ENCODE results near the gene SF3B1. TPM values are rescaled to one million over a fixed set of nuclear protein-coding genes. Genes with fewer than 3 reads are reported as not detected.

Gene SF3B1
- total RNA-seq, 1 donor from 2014 or later, result 247 TPM

- Mint-ChIP-seq H3K9me3 (no peaks in the 10 kb centered on the region), H3K36me3 (ENCODE audit: low read depth) (peaks cover 19% of the 10 kb centered on the region), H3K27ac (no peak overlapping the region), H3K4me3 (no peak overlapping the region), H3K4me1 (ENCODE audit: low read depth) (peaks cover 84% of the 10 kb centered on the region), H3K27me3 (ENCODE audit: insufficient read depth) (no peaks in the 10 kb centered on the region)
- intact Hi-C loops (cut with micrococcal nuclease), result no loop called here
- no peak for DNase-seq (ENCODE audit: low spot score)
Measured at GRCh38 chr2:197427986-197428385, 6.8 kb downstream of the SF3B1 start.

DNA sequence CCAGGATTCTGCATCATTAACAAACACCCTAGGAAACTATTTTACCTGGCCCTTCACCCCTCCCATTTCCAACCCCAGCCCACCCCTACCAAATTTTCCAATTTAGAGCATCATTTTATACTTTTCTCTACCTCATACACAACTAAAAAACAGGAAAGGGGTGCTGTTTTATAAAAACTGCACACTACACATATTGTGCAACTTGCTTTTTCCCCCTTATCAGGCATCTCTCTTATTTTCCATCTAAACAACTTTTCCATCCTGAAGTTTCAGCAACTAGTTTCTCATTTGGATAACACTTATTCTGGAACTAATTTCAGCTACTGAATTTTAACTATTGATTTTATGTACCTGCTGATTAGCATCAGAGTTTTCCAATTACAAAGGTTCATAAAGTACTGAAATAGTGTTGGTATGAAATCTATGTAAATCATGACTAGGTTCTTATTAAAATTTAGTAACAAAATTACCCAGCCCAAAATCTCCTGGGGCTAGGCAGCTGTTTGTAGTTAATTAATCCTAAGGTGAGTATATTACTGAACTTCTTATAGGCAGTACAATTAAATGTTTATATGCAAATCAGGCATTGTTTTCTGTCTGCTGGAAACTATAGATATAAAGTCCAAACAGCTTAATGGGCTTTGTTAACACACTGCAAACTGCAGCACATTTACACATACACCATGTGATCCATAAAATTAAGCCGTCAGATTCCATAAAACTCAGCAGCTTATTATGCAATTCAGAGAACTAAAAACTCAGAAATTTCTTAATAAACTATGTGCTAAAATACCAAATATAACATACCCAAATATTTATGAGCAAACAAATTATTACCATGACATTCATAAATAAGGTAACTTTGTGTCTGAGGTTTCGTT lies 7.9 kb downstream of the SF3B1 start:
- peaks cover 74% of the 10 kb centered on the region for H3K4me1 Mint-ChIP-seq (ENCODE audit: low read depth)
- H3K4me3 Mint-ChIP-seq, result no peak overlapping the region
- peak overlapping the region; percentile 9 for H3K27ac Mint-ChIP-seq
- H3K27me3 Mint-ChIP-seq (ENCODE audit: insufficient read depth), result no peaks in the 10 kb centered on the region
- intact Hi-C loops (cut with micrococcal nuclease), result no loop called here
- H3K36me3 Mint-ChIP-seq (ENCODE audit: low read depth), result peaks cover 19% of the 10 kb centered on the region
- DNase-seq (ENCODE audit: low spot score), result no peak
- H3K9me3 Mint-ChIP-seq, result no peaks in the 10 kb centered on the region

DNA sequence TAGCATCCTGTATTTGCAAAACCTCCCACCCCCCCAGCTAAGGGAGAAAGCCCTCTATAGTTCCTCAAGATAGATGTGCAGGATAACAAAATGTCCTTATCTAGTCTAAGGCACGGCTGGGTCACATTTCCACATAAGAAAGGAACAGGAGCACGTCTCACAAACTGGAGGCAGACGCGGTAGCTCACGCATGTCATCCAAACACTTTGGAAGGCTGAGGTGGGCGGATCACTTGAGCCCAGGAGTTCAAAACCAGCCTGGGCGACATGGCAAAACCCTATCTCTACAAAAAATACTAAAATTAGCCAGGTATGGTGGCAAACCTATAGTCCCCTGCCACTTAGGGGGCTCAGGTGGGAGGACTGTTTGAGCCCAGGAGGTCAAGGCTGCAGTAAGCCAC lies 9.3 kb downstream of the SF3B1 start:
- Mint-ChIP-seq H3K27me3 (ENCODE audit: insufficient read depth) (no peaks in the 10 kb centered on the region), H3K36me3 (ENCODE audit: low read depth) (peaks cover 22% of the 10 kb centered on the region), H3K4me3 (no peak overlapping the region), H3K9me3 (no peaks in the 10 kb centered on the region), H3K4me1 (ENCODE audit: low read depth) (peaks cover 64% of the 10 kb centered on the region), H3K27ac (peak overlapping the region; percentile 55)
- intact Hi-C loops (cut with micrococcal nuclease), result no loop called here
- DNase-seq (ENCODE audit: low spot score), result no peak

GRCh38 chr2:197423307-197423706 lies 11.5 kb downstream of the SF3B1 start:
- Mint-ChIP-seq H3K27ac (no peak overlapping the region), H3K27me3 (ENCODE audit: insufficient read depth) (no peaks in the 10 kb centered on the region), H3K4me3 (no peak overlapping the region), H3K4me1 (ENCODE audit: low read depth) (peaks cover 43% of the 10 kb centered on the region), H3K36me3 (ENCODE audit: low read depth) (peaks cover 21% of the 10 kb centered on the region), H3K9me3 (no peaks in the 10 kb centered on the region)
- intact Hi-C loops (cut with micrococcal nuclease), result no loop called here
- DNase-seq (ENCODE audit: low spot score), result no peak

- Mint-ChIP-seq H3K4me1 (ENCODE audit: low read depth) (peaks cover 17% of the 10 kb centered on the region), H3K36me3 (ENCODE audit: low read depth) (peaks cover 38% of the 10 kb centered on the region), H3K27me3 (ENCODE audit: insufficient read depth) (no peaks in the 10 kb centered on the region), H3K27ac (peak overlapping the region; percentile 23), H3K4me3 (no peak overlapping the region), H3K9me3 (no peaks in the 10 kb centered on the region)
- no peak for DNase-seq (ENCODE audit: low spot score)
- intact Hi-C loops (cut with micrococcal nuclease), result loop anchor here (2.0 kb wide), 1 partner anchor 15 kb away; no protein-coding TSS in a partner anchor
Measured at GRCh38 chr2:197419438-197419837, 15.4 kb downstream of the SF3B1 start.

DNA sequence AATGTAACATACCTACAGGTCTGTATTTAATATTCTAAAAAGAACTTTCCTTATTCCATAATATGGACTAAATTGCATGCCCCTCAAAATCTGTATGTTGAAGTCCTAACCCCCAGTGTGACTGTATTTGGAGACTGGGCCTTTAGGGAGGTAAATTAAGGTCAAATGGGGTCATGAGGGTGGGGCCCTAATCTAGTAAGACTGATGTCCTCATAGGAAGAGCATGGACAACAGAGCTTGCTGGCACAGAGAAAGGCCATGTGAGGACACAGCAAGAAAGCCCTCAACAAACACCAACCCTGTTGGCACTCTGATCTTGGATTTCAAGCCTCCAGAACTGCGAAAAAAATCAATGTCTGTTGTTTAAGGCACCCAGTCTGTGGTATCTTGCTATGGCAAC lies 18.6 kb downstream of the SF3B1 start:
- Mint-ChIP-seq H3K36me3 (ENCODE audit: low read depth) (peaks cover 38% of the 10 kb centered on the region), H3K4me1 (ENCODE audit: low read depth) (no peaks in the 10 kb centered on the region), H3K9me3 (no peaks in the 10 kb centered on the region), H3K27me3 (ENCODE audit: insufficient read depth) (no peaks in the 10 kb centered on the region), H3K4me3 (no peak overlapping the region), H3K27ac (no peak overlapping the region)
- intact Hi-C loops (cut with micrococcal nuclease), result no loop called here
- no peak for DNase-seq (ENCODE audit: low spot score)

GRCh38 chr2:197414515-197414914 lies 20.3 kb downstream of the SF3B1 start:
- H3K27ac Mint-ChIP-seq, result no peak overlapping the region
- no peaks in the 10 kb centered on the region for H3K27me3 Mint-ChIP-seq (ENCODE audit: insufficient read depth)
- H3K4me3 Mint-ChIP-seq, result no peak overlapping the region
- H3K36me3 Mint-ChIP-seq (ENCODE audit: low read depth), result peaks cover 44% of the 10 kb centered on the region
- H3K9me3 Mint-ChIP-seq, result no peaks in the 10 kb centered on the region
- intact Hi-C loops (cut with micrococcal nuclease), result no loop called here
- no peaks in the 10 kb centered on the region for H3K4me1 Mint-ChIP-seq (ENCODE audit: low read depth)
- DNase-seq (ENCODE audit: low spot score), result no peak

DNA sequence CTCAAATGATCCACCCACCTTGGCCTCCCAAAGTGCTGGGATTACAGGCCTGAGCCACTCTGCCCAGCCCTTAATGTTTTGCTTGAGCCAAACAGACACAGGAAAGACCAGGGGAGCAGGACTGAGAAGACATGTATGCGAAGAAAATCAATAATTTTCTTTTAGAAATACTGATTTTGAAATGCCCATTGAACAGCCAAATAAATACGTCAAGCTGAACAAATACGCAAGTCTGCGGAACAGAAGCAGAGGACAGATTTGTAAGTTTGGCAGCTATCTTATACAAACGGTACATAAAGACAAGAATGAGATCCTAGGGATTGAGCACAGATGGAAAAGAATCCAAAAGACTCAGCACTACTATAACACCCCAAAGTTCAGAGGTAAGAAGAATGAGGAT lies 20.8 kb downstream of the SF3B1 start:
- Mint-ChIP-seq H3K27ac (no peak overlapping the region), H3K9me3 (no peaks in the 10 kb centered on the region), H3K36me3 (ENCODE audit: low read depth) (peaks cover 45% of the 10 kb centered on the region), H3K4me3 (no peak overlapping the region), H3K27me3 (ENCODE audit: insufficient read depth) (no peaks in the 10 kb centered on the region), H3K4me1 (ENCODE audit: low read depth) (no peaks in the 10 kb centered on the region)
- no peak for DNase-seq (ENCODE audit: low spot score)
- intact Hi-C loops (cut with micrococcal nuclease), result no loop called here

DNA sequence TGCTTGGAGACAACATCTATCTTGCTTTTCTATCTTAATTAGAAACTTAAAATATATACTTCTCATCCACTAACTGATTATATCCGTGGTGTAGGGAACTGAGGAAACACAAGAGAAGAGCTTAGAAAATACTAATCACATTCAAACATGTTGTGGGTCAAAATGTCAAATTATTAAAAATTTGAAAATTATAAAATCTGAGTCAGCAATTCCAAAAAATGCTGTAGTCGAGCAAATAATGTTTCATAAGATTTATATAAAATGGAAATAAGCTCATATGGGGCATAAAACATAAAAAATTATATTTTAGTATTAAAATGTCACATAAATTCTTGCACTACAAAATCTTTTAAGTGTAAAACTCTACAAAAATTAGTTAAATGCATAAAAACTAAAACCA lies 29.2 kb downstream of the SF3B1 start:
- H3K27me3 Mint-ChIP-seq (ENCODE audit: insufficient read depth), result no peaks in the 10 kb centered on the region
- no peaks in the 10 kb centered on the region for H3K9me3 Mint-ChIP-seq
- no peaks in the 10 kb centered on the region for H3K4me1 Mint-ChIP-seq (ENCODE audit: low read depth)
- no peak overlapping the region for H3K27ac Mint-ChIP-seq
- H3K4me3 Mint-ChIP-seq, result no peak overlapping the region
- DNase-seq (ENCODE audit: low spot score), result no peak
- intact Hi-C loops (cut with micrococcal nuclease), result loop anchor here (2.0 to 10.0 kb wide), 3 partner anchors 13 to 621 kb away; no protein-coding TSS in a partner anchor
- peaks cover 56% of the 10 kb centered on the region for H3K36me3 Mint-ChIP-seq (ENCODE audit: low read depth)

- Mint-ChIP-seq H3K9me3 (no peaks in the 10 kb centered on the region), H3K27ac (no peak overlapping the region), H3K27me3 (ENCODE audit: insufficient read depth) (no peaks in the 10 kb centered on the region), H3K4me1 (ENCODE audit: low read depth) (no peaks in the 10 kb centered on the region), H3K4me3 (no peak overlapping the region), H3K36me3 (ENCODE audit: low read depth) (peaks cover 63% of the 10 kb centered on the region)
- intact Hi-C loops (cut with micrococcal nuclease), result loop anchor here (5.0 to 10.0 kb wide), 3 partner anchors 97 to 615 kb away; partner anchors contain the start of gene HSPD1
- DNase-seq (ENCODE audit: low spot score), result no peak
Measured at GRCh38 chr2:197399887-197400540, 34.8 kb downstream of the SF3B1 start.

- Mint-ChIP-seq H3K27me3 (ENCODE audit: insufficient read depth) (no peaks in the 10 kb centered on the region), H3K4me3 (no peak overlapping the region), H3K9me3 (no peaks in the 10 kb centered on the region), H3K27ac (no peak overlapping the region), H3K36me3 (ENCODE audit: low read depth) (peaks cover 61% of the 10 kb centered on the region), H3K4me1 (ENCODE audit: low read depth) (no peaks in the 10 kb centered on the region)
- intact Hi-C loops (cut with micrococcal nuclease), result no loop called here
- no peak for DNase-seq (ENCODE audit: low spot score)
Measured at GRCh38 chr2:197398913-197399312, 35.9 kb downstream of the SF3B1 start.

DNA sequence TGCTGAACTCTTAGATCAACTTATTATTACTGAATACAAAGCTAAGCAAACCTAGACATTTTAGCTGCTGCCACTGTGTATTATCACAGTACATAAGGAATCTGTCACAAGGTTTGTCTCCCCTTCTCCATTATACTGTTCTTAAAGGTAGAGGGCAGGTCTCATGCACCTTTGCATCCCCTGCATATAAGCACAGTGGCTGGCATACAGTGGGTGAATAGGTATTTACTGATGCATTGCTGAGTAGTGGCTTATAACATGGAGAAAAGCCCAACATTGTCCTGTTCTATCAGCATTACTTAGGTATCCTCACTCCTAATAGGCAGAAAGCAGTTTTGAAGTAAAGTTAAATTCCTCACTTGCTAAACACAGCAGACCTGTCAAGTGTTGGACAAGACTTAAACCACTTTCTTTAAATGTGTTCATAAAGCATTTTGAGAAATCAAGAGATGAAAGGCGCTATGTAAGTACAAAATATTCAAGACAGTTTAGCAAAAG lies 43.6 kb downstream of the SF3B1 start:
- Mint-ChIP-seq H3K27me3 (ENCODE audit: insufficient read depth) (peaks cover 1% of the 10 kb centered on the region), H3K36me3 (ENCODE audit: low read depth) (peaks cover 32% of the 10 kb centered on the region)
- intact Hi-C loops (cut with micrococcal nuclease), result loop anchor here (5.0 kb wide), 1 partner anchor 359 kb away; no protein-coding TSS in a partner anchor

More for the DNA sequence above, 43.6 kb downstream of the SF3B1 start:
- no peak overlapping the region for H3K27ac Mint-ChIP-seq
- H3K9me3 Mint-ChIP-seq, result no peaks in the 10 kb centered on the region
- no peak for DNase-seq (ENCODE audit: low spot score)
- no peaks in the 10 kb centered on the region for H3K4me1 Mint-ChIP-seq (ENCODE audit: low read depth)
- H3K4me3 Mint-ChIP-seq, result no peak overlapping the region

Measured in activated T-helper 1 cell treated with anti-CD3 and anti-CD28 coated beads, Interleukin-12 subunit alpha, Interleukin-12 subunit beta, Interleukin-2, Interleukin-4 antibody, amounts not matched to agents 30 ng/mL and 10 ng/mL and 1 ng/mL, durations not matched to agents 14 hours and 24 hours and 36 hours (primary cell).